ENCODE data around the gene THADA.
"Not testable (repeated sequence)": the region's sequence is repeated elsewhere in the genome, so short reads cannot be mapped to it uniquely, and the experiment has no call there.

THADA gene

DNA sequence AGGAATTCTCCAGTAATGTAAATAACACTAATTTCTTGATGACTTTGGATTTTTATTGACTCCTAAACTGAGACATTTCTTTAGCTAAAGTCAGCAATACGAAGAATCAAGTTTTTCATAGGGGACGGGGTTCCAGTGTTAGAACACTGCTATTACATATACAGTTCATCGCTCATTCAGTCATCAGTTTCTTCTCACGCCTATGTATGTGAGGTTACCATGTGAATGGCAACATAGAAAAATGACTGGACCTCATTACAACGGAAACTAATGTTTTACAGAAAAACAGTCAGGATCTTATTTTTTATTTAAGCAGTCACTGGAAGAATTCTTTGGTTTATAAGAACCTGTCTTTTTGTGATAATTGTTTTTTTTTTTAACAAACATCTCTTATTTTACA lies 56.4 kb downstream of the THADA start:
- DNase-seq (ENCODE audit: low spot score), result no peak

- no peak for DNase-seq (ENCODE audit: low spot score)
These were observed 57.7 kb downstream of the THADA start for GRCh38 chr2:43538034-43538670.

GRCh38 chr2:43537137-43537536 lies 58.7 kb downstream of the THADA start:
- DNase-seq (ENCODE audit: low spot score), result no peak

- no peak for DNase-seq (ENCODE audit: low spot score)
These were observed 61.3 kb downstream of the THADA start for GRCh38 chr2:43534569-43534968.

DNA sequence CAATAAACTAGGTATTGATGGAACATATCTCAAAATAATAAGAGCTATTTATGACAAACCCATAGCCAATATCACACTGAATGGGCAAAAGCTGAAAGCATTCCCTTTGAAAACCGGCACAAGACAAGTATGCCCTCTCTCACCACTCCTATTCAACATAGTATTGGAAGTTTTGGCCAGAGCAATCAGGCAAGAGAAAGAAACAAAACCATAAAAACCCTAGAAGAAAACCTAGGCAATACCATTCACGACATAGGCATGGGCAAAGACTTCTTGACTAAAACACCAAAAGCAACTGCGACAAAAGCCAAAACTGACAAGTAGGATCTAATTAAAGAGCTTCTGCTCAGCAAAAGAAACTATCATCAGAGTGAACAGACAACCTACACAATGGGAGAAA lies 63.3 kb downstream of the THADA start:
- not testable (repeated sequence) for DNase-seq (ENCODE audit: low spot score)

GRCh38 chr2:43531251-43531650 lies 64.6 kb downstream of the THADA start:
- no peak for DNase-seq (ENCODE audit: low spot score)

DNA sequence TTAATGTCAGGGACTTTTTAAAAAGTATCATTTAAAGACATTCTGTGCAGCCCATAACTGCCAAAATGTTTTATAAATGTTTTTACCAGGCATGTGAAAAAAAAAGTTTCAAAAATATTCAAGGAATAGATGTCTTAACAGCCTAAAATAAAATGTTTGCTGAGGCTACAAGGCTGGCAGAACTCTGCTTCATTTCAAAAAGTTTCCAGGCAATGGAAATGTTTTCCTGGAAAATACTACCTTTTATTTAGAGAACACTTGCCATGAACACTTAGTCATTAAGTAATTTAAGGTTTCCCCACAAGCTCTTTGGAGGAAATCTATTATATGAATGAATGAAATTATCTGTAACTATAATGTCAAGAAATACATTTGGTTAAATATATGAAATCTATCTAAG lies 68.8 kb downstream of the THADA start:
- DNase-seq (ENCODE audit: low spot score), result no peak

DNA sequence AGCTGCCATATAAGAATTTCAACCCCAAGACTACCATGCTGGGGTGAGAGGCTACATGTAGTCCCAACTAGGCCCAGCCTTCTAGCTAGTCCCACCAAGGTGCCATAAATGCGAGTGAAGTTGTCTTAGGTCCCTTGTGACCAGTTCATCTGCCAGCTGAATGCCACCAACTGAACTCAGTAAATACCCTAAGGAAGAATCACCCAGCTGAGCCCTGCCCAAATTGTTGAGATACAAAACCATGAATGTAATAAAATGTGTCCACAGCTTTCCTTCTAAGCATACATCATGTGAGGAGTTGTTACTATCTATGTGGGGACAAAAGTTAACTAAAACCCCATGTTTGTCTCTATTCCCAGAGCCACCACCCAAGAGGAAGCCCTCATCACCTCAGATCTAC lies 70.3 kb downstream of the THADA start:
- no peak for DNase-seq (ENCODE audit: low spot score)

DNA sequence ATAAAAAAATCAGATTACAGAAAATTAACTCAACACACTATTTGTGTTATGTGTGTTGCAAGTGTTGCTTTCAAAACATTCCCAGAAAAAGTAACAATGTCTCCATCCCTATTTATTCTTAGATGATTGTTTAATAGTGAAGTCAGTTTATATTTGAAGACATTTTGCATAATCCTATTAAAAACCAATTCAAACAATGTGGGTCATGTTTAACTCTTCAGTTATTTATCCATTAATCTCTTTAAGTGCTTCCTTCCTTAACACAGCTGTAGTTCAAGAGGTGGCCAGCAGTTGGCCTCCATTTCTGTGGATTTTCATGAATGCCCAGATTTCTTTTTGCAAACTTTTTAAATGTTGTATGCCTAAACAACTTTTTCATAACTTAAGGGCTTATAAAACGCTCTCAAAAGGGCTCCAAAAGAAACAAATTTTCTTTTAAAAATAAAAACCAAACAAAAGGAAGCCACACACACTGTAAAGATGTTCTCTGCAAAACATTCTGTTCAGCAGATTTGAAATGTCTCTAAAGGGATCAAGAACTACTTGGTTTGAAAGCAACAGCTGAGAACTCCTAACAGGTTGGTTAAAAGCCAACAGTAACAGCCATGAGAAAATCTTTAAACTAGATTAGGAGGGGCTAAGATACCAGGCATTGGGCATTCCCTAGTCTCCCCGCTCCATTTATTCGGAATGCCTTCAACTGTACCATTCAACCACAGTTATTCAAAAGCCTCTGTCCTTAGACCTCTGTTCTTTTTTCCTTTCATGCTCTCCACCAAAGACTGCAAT lies 71.5 kb downstream of the THADA start:
- no peak for DNase-seq (ENCODE audit: low spot score)

- no peak for DNase-seq (ENCODE audit: low spot score)
These were observed 73.7 kb downstream of the THADA start for GRCh38 chr2:43522177-43522576.

- no peak for DNase-seq (ENCODE audit: low spot score)
These were observed 74.3 kb downstream of the THADA start for GRCh38 chr2:43521568-43521967.

DNA sequence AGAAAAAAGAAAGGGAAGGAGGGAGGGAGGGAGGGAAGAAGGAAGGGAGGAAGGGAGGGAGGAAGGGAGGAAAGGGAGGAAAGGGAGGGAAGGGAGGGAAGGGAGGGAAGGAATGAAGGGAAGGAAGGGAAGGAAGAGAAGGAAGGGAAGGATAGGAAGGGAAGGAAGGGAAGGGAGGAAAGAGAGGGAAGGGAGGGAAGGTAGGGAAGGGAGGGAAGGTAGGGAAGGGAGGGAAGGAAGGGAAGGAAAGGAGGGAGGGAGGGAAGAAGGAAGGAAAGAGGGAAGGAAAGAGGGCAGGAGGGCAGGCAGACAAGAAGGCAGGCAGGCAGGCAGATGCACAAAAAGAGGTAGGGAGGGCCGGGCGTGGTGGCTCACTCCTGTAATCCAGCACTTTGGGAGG lies 74.9 kb downstream of the THADA start:
- DNase-seq (ENCODE audit: low spot score), result no peak

GRCh38 chr2:43519643-43520221 lies 76.1 kb downstream of the THADA start:
- no peak for DNase-seq (ENCODE audit: low spot score)

GRCh38 chr2:43518718-43519117 lies 77.1 kb downstream of the THADA start:
- DNase-seq (ENCODE audit: low spot score), result no peak

- DNase-seq (ENCODE audit: low spot score), result no peak
These were observed 77.7 kb downstream of the THADA start for GRCh38 chr2:43518181-43518580.

DNA sequence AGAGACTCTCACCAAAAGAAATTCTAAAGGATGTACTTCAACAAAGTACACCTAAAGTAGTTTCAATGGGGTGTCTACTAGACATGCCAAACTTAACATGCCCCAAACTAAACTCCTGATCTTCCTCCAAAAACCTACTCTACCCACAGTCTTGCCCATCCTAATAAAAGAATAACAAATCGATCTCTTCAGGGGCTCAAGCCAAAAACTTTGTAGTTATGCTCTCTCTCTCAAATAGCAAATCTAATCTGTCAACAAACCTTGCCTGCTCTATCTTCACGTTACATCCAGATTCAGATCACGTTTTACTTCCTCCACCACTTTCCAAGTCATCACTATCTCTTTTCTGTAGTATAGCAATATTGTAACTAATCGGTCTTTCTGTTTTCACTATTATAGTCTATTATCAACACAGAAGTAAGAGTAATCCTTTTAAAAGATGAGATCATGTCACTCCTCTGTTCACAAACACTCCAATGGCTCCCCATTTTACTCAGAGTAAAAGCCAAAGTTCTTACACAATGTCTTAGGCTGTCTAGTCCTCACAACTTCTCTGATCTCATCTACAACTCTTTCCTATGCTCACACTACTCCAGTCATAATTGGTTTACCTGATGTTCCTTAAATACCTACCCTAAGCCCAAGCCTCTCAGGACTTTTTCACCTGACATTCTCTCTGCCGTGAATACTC lies 79.9 kb downstream of the THADA start:
- no peak for DNase-seq (ENCODE audit: low spot score)

GRCh38 chr2:43515248-43515647 lies 80.6 kb downstream of the THADA start:
- no peak for DNase-seq (ENCODE audit: low spot score)

- DNase-seq (ENCODE audit: low spot score), result no peak
These were observed 82.0 kb downstream of the THADA start for GRCh38 chr2:43513796-43514195.

DNA sequence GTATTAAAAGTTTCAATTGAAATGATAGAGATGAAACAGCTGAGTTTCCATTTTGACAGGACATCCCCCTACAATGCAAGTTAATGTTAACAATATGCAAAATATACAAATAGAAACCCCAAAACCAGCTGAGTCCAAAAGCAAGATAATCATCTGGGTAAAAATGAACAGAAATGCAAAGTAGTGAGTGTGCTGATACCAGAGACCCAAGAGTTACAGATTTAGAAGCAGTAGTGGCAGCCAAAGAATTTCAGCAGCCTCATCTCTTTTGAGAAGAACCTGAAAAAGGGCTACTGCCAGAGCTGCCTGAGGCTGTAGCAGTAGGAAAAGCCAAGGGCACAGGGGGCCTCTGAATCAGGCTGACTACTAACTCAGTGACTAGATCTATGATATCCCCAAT lies 82.6 kb downstream of the THADA start:
- no peak for DNase-seq (ENCODE audit: low spot score)

GRCh38 chr2:43511199-43511598 lies 84.6 kb downstream of the THADA start:
- no peak for DNase-seq (ENCODE audit: low spot score)

DNA sequence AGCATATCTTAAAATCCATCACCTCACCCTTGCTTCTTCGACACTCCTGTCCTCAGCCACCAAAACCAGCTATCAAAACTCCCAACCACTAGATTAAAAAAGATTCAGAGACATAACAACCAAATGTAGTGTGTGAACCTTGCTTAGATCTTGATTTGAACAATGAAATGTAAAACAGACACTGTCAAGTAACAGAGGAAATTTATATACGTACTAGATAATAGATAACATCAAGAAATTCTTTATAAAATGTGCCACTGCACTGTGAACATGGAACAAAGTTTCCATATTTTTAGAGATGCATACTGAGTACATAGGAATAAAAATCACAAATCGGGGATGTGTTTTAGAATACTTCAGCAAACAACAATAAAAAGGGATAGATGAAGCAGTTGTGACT lies 86.0 kb downstream of the THADA start:
- DNase-seq (ENCODE audit: low spot score), result no peak

GRCh38 chr2:43508209-43508608 lies 87.6 kb downstream of the THADA start:
- no peak for DNase-seq (ENCODE audit: low spot score)

GRCh38 chr2:43507137-43507536 lies 88.7 kb downstream of the THADA start:
- DNase-seq (ENCODE audit: low spot score), result no peak

All from LoVo (cell line).